Mesenchymal stem cell (in vitro differentiated cells and primary cell): ENCODE data around the gene ASTN2.

Source experiments
- DNase-seq: peaks from one replicate; pipeline ENCODE4 v3.0.0-alpha.2; 2013
- H2AFZ ChIP-seq: one replicate; pipeline ENCODE4 v1.6.1; 2013; ENCODE audit warnings: low read depth, mild to moderate bottlenecking, control low read depth, inconsistent platforms, low read length, moderate library complexity
- H2AK5ac ChIP-seq: 2 replicates; pipeline ENCODE4 v1.6.1; 2013; ENCODE audit warnings: low read length, moderate library complexity, mild to moderate bottlenecking, inconsistent platforms; ENCODE audit not compliant: severe bottlenecking
- H2BK120ac ChIP-seq: one replicate; pipeline ENCODE4 v1.6.1; 2013; ENCODE audit warnings: low read depth, mild to moderate bottlenecking, inconsistent platforms, low read length, moderate library complexity
- H2BK12ac ChIP-seq, 2 experiments: one replicate each; pipeline ENCODE4 v1.6.1; 2013; ENCODE audit warnings: inconsistent platforms in 2 of 2, low read length in 2 of 2, mild to moderate bottlenecking in 2 of 2, moderate library complexity in 2 of 2, control low read depth in 1 of 2
- H2BK15ac ChIP-seq: one replicate; pipeline ENCODE4 v1.6.1; 2013; ENCODE audit warnings: mild to moderate bottlenecking, low read depth, inconsistent platforms; ENCODE audit not compliant: poor library complexity, severe bottlenecking
- H2BK5ac ChIP-seq: 2 replicates; pipeline ENCODE4 v1.6.1; 2013; ENCODE audit warnings: low read depth, mild to moderate bottlenecking, low read length, control low read depth, inconsistent platforms; ENCODE audit not compliant: poor library complexity, severe bottlenecking
- H3K14ac ChIP-seq, 2 experiments: one replicate each; pipeline ENCODE4 v1.6.1; 2013; ENCODE audit warnings: inconsistent platforms in 2 of 2, low read length in 2 of 2, control low read depth in 1 of 2, mild to moderate bottlenecking in 1 of 2, moderate library complexity in 1 of 2
- H3K18ac ChIP-seq, 2 experiments: one replicate each; pipeline ENCODE4 v1.6.1; 2013; ENCODE audit warnings: inconsistent platforms in 2 of 2, low read length in 2 of 2, control low read depth in 1 of 2, low read depth in 1 of 2, mild to moderate bottlenecking in 1 of 2
- H3K23ac ChIP-seq, 2 experiments: one replicate each; pipeline ENCODE4 v1.6.1; 2013; ENCODE audit warnings: inconsistent platforms in 2 of 2, low read length in 2 of 2, mild to moderate bottlenecking in 2 of 2, moderate library complexity in 2 of 2, control low read depth in 1 of 2
- H3K27ac ChIP-seq: 2 replicates; pipeline ENCODE4 v1.5.1; 2013; ENCODE audit warnings: mild to moderate bottlenecking, moderate library complexity, low read length, control low read depth, inconsistent platforms; ENCODE audit not compliant: poor library complexity, severe bottlenecking
- H3K27me3 ChIP-seq, 2 experiments: 2 replicates each; pipeline versions ENCODE4 v1.6.1 to v1.7.0; 2013; ENCODE audit warnings: low read length in 2 of 2, mild to moderate bottlenecking in 2 of 2, moderate library complexity in 2 of 2, control low read depth in 1 of 2, inconsistent platforms in 1 of 2; ENCODE audit not compliant: control insufficient read depth in 1 of 2, insufficient read depth in 1 of 2
- H3K36me3 ChIP-seq, 2 experiments: 2 replicates each; pipeline versions ENCODE4 v1.6.1 to v1.7.0; 2013; ENCODE audit warnings: low read length in 2 of 2, control low read depth in 1 of 2, inconsistent platforms in 1 of 2, low read depth in 1 of 2, mild to moderate bottlenecking in 1 of 2; ENCODE audit not compliant: insufficient read depth in 2 of 2, control insufficient read depth in 1 of 2
- H3K4ac ChIP-seq, 2 experiments: one replicate each; pipeline ENCODE4 v1.6.1; 2013; ENCODE audit warnings: inconsistent platforms in 2 of 2, low read length in 2 of 2, mild to moderate bottlenecking in 2 of 2, moderate library complexity in 2 of 2, control low read depth in 1 of 2, low read depth in 1 of 2
- H3K4me1 ChIP-seq: 2 replicates; pipeline ENCODE4 v1.6.1; 2013; ENCODE audit warnings: low read depth, low read length, control low read depth; ENCODE audit not compliant: control insufficient read depth, insufficient read depth
- H3K4me2 ChIP-seq: 2 replicates; pipeline ENCODE4 v1.6.1; 2013; ENCODE audit warnings: low read length, mild to moderate bottlenecking, inconsistent platforms; ENCODE audit not compliant: poor library complexity, severe bottlenecking
- H3K4me3 ChIP-seq, 2 experiments: 2 replicates each; pipeline versions ENCODE4 v1.5.1 to v1.7.0; 2013; ENCODE audit warnings: low read length in 2 of 2, mild to moderate bottlenecking in 2 of 2, control low read depth in 1 of 2, low read depth in 1 of 2; ENCODE audit not compliant: insufficient read depth in 1 of 2
- H3K79me1 ChIP-seq: replicated peaks from 2 replicates; pipeline ENCODE4 v1.6.1; 2013; ENCODE audit warnings: mild to moderate bottlenecking, control low read depth, low read length, inconsistent platforms; ENCODE audit not compliant: poor library complexity, severe bottlenecking
- H3K9ac ChIP-seq: 2 replicates; pipeline ENCODE4 v1.7.0; 2013; ENCODE audit warnings: mild to moderate bottlenecking, low read length, moderate library complexity
- H3K9me3 ChIP-seq: 2 replicates; pipeline ENCODE4 v1.7.0; 2013; ENCODE audit warnings: mild to moderate bottlenecking, low read length; ENCODE audit not compliant: control insufficient read depth
- H4K8ac ChIP-seq: one replicate; pipeline ENCODE4 v1.6.1; 2013; ENCODE audit warnings: inconsistent platforms, mild to moderate bottlenecking, low read length, moderate library complexity
- H4K91ac ChIP-seq: one replicate; pipeline ENCODE4 v1.6.1; 2013; ENCODE audit warnings: mild to moderate bottlenecking, low read length, inconsistent platforms
- WGBS: methylation state at CpG from one replicate; pipeline ENCODE4 v1.1.7; 2013; ENCODE audit warnings: mixed read lengths; 5-methylcytosine and 5-hydroxymethylcytosine counted together

The ASTN2 gene

DNA sequence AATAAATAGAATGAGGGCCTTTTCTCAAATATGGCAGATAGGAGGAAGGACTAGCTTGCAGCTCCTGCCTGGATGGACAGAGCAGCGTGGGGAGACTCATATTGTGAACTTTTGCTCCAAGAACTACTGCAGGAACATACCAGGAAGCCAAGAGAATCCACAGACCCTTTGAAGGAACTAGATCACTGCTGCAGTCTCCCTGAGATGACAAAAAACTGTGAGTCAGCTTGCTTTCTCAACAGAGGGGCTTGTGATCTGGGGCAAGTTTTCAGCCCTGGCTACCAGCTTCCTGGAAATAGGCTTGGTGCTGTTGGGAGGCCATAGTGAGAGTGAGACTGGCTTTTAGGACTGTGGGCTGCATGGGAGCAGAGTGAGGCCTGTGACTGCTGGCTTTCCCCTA lies 898.4 kb downstream of the ASTN2 start:
- H3K18ac ChIP-seq, result no peak overlapping the region
- WGBS, result 24% methylated on average over 1 of the region's 1 CpG
- H3K4me2 ChIP-seq, result no peak overlapping the region
- H2BK12ac ChIP-seq, result no peak overlapping the region
- no peak overlapping the region for H3K4me3 ChIP-seq
- no peaks in the 10 kb centered on the region for H3K27me3 ChIP-seq
- H2BK120ac ChIP-seq, result no peak overlapping the region
- no peak overlapping the region for H3K23ac ChIP-seq
- H2AFZ ChIP-seq, result no peak overlapping the region
- peaks cover 4% of the 10 kb centered on the region for H3K79me1 ChIP-seq
- no peak overlapping the region for H2BK15ac ChIP-seq
- peaks cover 19% of the 10 kb centered on the region for H3K9me3 ChIP-seq
- H3K14ac ChIP-seq, result no peak overlapping the region
- H3K36me3 ChIP-seq, result no peaks in the 10 kb centered on the region
- no peak overlapping the region for H3K27ac ChIP-seq
- DNase-seq, result peak; percentile 15
- H2AK5ac ChIP-seq, result no peak overlapping the region
- H4K8ac ChIP-seq, result no peak overlapping the region
- H3K4me1 ChIP-seq, result peaks cover 5% of the 10 kb centered on the region
- no peak overlapping the region for H4K91ac ChIP-seq
- no peak overlapping the region for H2BK5ac ChIP-seq
- peak overlapping the region; percentile 26 for H3K9ac ChIP-seq
- H3K4ac ChIP-seq, result no peak overlapping the region

DNA sequence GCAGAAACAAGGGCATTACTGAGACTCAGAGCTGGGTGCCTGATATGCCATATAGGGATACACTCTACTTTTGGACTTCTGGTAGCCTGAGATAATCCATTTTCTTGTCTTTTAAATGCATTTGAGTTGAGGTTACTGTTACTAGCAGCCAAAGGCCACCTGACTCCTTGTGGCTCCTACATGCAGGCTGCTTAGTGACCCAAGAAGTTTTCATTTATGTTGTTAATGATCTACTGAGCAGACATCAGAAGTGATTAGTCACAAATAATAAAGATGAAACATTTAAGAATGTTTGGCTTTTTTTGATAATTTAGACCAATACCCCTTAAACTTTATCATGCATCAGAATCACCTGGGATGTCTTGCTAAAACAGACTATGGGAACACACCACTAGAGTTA lies 899.3 kb downstream of the ASTN2 start:
- Histone ChIP-seq H3K79me1 (peaks cover 4% of the 10 kb centered on the region), H2AK5ac (no peak overlapping the region), H3K4me2 (no peak overlapping the region), H3K4me1 (peaks cover 5% of the 10 kb centered on the region), H3K14ac (no peak overlapping the region), H3K27me3 (no peaks in the 10 kb centered on the region), H4K8ac (no peak overlapping the region), H4K91ac (no peak overlapping the region), H3K4me3 (no peak overlapping the region), H3K23ac (no peak overlapping the region), H3K9ac (no peak overlapping the region), H2BK5ac (no peak overlapping the region), H2BK12ac (no peak overlapping the region), H3K27ac (no peak overlapping the region), H3K9me3 (peaks cover 13% of the 10 kb centered on the region), H3K18ac (no peak overlapping the region), H2AFZ (no peak overlapping the region), H2BK120ac (no peak overlapping the region), H3K36me3 (no peaks in the 10 kb centered on the region), H2BK15ac (no peak overlapping the region), H3K4ac (no peak overlapping the region)
- no peak for DNase-seq

DNA sequence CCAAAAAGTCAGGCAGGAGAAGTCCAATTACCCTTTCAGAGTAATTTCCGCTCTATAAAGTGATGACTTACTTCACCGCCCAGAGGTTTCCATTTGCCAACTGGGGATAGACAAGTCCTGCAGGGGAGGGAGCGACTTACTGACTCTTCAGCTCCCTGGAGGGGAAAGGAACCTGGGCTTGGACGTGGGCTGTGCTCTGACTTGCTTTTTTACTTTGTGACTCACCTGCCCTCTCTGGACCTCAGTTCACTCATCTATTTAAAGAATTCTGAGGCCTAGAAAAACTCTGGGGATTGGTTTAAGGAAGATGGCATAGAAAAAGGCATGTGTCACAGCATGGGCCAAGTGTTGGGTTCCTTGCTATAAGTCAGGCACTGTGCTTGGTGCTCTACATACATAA lies 908.2 kb downstream of the ASTN2 start:
- H3K4me1 ChIP-seq, result peaks cover 5% of the 10 kb centered on the region
- WGBS, result 96% methylated on average over 3 of the region's 4 CpGs
- no peak overlapping the region for H2BK12ac ChIP-seq
- no peak overlapping the region for H3K4ac ChIP-seq
- H3K23ac ChIP-seq, result no peak overlapping the region
- H2BK120ac ChIP-seq, result no peak overlapping the region
- no peak overlapping the region for H3K27ac ChIP-seq
- H3K27me3 ChIP-seq, result no peaks in the 10 kb centered on the region
- no peaks in the 10 kb centered on the region for H3K79me1 ChIP-seq
- H3K9me3 ChIP-seq, result no peaks in the 10 kb centered on the region
- no peak overlapping the region for H3K14ac ChIP-seq
- DNase-seq, result no peak
- no peak overlapping the region for H2AFZ ChIP-seq
- H2BK5ac ChIP-seq, result no peak overlapping the region
- H2AK5ac ChIP-seq, result no peak overlapping the region
- H3K9ac ChIP-seq, result no peak overlapping the region
- H3K36me3 ChIP-seq, result no peaks in the 10 kb centered on the region
- H4K91ac ChIP-seq, result no peak overlapping the region
- no peak overlapping the region for H4K8ac ChIP-seq
- H2BK15ac ChIP-seq, result no peak overlapping the region
- no peak overlapping the region for H3K4me2 ChIP-seq
- no peak overlapping the region for H3K4me3 ChIP-seq
- H3K18ac ChIP-seq, result no peak overlapping the region

DNA sequence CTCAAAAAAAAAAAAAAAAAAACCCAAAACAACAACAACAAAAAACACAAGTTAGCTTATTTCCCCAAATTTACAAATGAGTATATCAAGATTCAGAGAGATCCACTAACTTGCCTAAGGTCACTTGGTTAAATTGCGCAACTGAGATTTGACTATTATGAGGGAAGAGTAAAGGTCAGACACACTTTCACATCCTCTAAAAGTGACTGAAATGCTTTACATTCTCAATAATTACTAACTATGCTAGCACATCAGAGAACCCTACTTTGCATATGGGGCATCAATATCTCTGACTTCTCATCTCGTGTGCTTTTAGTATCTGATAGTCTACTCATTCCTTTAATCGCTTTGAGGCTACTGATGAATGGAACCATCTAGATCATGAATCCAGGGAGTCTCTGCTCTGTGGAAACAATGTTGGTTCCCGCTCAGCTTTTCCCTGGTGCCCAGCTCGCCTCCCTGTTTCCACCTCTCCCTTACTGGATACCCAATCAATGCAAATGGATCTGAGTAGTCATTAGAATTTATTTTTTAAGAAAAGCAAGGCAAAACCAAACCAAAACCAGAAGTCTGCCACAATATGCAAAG lies 909.9 kb downstream of the ASTN2 start:
- Histone ChIP-seq H3K27ac (no peak overlapping the region), H3K23ac (no peak overlapping the region), H2BK12ac (no peak overlapping the region), H2BK5ac (no peak overlapping the region), H3K4me2 (no peak overlapping the region), H3K27me3 (no peaks in the 10 kb centered on the region), H3K18ac (no peak overlapping the region), H4K91ac (no peak overlapping the region), H3K4me3 (no peak overlapping the region), H3K9ac (no peak overlapping the region), H3K36me3 (no peaks in the 10 kb centered on the region), H2AFZ (no peak overlapping the region), H2BK120ac (no peak overlapping the region), H2AK5ac (no peak overlapping the region), H3K9me3 (no peaks in the 10 kb centered on the region), H2BK15ac (no peak overlapping the region), H3K14ac (no peak overlapping the region), H3K4me1 (peaks cover 5% of the 10 kb centered on the region), H3K4ac (no peak overlapping the region), H3K79me1 (no peaks in the 10 kb centered on the region), H4K8ac (no peak overlapping the region)
- WGBS, result 98% methylated on average over 5 of the region's 5 CpGs
- DNase-seq, result no peak
